Choroid plexus epithelial cell (primary cell): ENCODE measurements around the gene RSPH1.

Source experiments
- DNase-seq: peaks from one replicate; pipeline ENCODE4 v3.0.0-alpha.2; 2010; ENCODE audit warnings: low read depth
- H3K4me3 ChIP-seq: 2 replicates; pipeline ENCODE4 v1.5.1; 2011; ENCODE audit warnings: low read depth, mild to moderate bottlenecking, control low read depth, low read length, moderate library complexity
- TF ChIP-seq, protein P1 (sequence below): conservative IDR thresholded peaks from 2 replicates; pipeline ENCODE4 v1.5.1; 2011; ENCODE audit warnings: low read depth, mild to moderate bottlenecking, control low read depth, inconsistent platforms, low read length, moderate library complexity

Gene RSPH1

DNA sequence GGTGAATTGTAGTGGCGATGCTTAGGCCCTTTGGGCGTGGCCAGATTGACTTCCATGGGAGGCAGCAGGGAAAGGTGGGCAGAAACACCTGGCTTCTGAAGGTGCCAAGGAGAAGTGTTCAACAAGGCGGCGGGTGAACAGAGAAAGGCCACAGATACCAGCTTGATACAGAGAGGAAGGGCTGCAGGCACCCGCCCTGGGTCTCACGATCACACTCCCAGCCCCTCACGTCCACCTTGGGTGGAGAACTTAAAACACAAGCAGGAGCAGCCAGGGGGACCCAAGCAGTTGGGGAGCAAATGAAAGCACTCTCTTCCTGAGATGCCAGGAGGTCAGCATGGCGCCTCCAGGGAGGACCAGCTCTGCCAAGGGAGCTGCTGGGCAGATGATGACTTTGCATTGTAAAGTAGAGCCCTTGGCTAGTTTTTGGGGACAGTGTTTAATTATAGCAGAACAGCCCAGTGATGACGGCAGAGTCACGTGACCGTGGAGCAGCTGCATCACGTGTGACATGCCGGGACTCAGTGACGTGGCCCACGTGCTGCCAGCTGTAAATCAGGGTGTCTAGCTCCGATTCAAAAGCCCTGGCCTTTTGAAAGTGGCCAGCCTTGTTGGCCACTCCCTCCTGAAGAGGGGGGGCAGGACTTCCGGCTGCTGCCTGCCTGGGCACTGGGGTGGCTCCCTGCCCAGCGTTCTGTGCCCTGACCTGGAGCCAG, 36.6 kb upstream of the RSPH1 start:
- no peak for DNase-seq
- H3K4me3 ChIP-seq = no peak overlapping the region
- TF ChIP-seq, protein P1, sequence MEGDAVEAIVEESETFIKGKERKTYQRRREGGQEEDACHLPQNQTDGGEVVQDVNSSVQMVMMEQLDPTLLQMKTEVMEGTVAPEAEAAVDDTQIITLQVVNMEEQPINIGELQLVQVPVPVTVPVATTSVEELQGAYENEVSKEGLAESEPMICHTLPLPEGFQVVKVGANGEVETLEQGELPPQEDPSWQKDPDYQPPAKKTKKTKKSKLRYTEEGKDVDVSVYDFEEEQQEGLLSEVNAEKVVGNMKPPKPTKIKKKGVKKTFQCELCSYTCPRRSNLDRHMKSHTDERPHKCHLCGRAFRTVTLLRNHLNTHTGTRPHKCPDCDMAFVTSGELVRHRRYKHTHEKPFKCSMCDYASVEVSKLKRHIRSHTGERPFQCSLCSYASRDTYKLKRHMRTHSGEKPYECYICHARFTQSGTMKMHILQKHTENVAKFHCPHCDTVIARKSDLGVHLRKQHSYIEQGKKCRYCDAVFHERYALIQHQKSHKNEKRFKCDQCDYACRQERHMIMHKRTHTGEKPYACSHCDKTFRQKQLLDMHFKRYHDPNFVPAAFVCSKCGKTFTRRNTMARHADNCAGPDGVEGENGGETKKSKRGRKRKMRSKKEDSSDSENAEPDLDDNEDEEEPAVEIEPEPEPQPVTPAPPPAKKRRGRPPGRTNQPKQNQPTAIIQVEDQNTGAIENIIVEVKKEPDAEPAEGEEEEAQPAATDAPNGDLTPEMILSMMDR = no peak

DNA sequence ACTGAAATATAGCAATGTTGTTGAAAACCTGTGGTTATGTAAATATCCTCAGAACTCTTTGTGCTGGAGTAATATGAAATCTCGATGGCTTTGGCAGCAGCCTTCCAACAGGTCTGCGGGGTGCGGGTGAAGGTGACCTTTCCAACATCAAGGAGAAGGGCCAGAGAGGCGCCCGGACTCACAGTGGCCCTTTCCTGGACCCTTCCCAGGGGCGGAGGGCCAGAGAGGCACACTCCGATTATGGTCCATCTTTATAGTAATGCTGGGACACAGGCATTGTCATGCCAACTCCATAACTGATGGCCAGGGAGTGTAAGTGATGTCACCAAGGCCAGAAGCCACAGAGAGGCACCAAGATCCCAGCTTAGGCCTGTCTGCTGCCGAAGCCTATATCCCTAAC, 35.7 kb upstream of the RSPH1 start:
- TF ChIP-seq, protein P1 = no peak
- H3K4me3 ChIP-seq = no peak overlapping the region

DNA sequence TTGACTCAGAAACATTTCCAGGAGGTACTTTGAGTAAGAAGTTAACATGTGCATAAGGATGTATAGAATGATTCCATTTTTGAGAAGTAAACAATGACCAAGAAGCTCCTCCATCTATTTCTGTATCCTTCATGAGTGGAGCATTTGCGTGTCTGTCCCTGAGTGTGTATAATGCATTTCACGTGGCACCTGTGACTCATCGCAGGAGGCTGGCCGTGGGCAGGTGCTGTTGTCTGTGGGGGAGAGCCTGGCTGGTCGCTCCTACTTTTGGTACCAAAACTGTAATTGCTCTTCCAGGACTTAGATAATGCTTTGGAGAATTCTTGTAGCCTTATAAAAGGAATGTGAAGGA, 34.1 kb upstream of the RSPH1 start:
- no peak for DNase-seq
- TF ChIP-seq, protein P1 = no peak
- no peak overlapping the region for H3K4me3 ChIP-seq

More for the DNA sequence above, 35.7 kb upstream of the RSPH1 start:
- no peak for DNase-seq

DNA sequence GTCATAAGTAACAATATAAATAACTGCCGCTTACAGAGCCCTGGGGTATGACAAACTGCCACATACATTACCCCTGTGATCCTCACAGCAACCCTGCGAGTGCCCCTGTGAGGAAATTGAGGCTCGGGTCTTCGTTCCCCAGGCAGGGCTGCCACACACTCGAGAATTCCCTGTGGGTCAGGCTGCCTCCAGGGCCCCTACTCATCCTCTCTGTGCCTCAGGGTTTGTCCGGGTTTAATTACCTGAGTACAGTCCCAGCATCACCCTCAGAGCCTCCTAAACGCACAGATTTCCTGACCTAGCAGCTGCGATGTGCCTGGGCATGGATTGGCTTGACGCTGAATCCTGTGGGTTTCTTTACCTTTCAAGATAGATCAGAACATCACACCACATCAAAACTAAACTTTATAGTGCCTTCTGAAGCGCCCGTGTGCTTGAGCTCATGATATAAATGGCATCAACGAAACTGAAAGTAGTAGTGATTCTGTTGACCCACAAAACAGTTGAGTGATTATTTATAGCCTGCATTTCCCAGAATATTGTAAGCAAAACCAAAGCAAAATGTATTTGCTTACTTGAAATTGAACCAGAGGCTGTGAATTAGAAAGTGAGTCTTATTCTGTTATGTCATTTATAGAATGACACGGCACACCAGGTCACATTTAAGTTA, 31.6 kb upstream of the RSPH1 start:
- TF ChIP-seq, protein P1 = no peak
- peak; percentile 23 for DNase-seq
- no peak overlapping the region for H3K4me3 ChIP-seq

DNA sequence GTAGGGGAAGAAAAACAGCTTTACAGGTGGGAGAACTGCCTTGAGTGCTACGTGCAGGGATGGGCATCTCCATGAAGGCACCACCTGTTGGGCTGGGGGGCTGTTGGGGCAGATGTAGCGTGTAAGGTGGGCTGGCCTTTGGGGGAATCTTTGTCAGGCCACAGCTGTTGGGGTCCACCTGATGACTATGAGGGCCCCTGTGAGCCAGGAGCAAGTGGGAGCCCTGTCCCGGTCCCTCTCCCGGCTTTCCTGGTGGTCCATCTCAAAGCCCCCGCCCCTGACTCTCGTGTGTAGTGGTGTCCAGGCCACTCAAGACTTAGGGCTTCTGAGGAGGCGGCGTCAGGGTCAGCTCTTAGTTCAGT, 31.1 kb upstream of the RSPH1 start:
- TF ChIP-seq, protein P1 = no peak
- no peak for DNase-seq
- no peak overlapping the region for H3K4me3 ChIP-seq

DNA sequence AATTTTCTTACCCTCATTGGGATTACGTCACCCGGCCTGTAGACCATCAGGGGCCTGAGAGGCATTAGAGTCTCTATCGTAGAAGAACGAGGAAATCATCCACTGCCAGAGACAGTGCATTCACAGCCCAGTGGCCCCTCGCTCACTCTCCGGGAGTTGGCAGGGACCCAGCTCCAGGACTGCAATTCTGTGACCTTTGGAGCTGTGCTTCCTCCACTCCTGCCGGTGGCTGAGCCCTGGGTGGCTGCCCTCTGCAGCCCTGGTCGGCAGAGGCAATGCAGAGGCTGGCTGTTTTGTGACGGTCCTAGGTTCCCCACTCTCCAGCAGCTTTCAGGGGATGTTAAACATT, 30.3 kb upstream of the RSPH1 start:
- no peak overlapping the region for H3K4me3 ChIP-seq
- DNase-seq = peak; percentile 21

More for the DNA sequence above, 30.3 kb upstream of the RSPH1 start:
- TF ChIP-seq, protein P1 = no peak
